ENCODE measurements around the gene BAG5.

Gene BAG5

GRCh38 chr14:103546652-103547454 lies 15.6 kb downstream of the BAG5 start:
- DNase-seq (ENCODE audit: low read depth) = no peak

- no peak for DNase-seq (ENCODE audit: low read depth)
Measured at GRCh38 chr14:103545915-103546651, 16.4 kb downstream of the BAG5 start.

DNA sequence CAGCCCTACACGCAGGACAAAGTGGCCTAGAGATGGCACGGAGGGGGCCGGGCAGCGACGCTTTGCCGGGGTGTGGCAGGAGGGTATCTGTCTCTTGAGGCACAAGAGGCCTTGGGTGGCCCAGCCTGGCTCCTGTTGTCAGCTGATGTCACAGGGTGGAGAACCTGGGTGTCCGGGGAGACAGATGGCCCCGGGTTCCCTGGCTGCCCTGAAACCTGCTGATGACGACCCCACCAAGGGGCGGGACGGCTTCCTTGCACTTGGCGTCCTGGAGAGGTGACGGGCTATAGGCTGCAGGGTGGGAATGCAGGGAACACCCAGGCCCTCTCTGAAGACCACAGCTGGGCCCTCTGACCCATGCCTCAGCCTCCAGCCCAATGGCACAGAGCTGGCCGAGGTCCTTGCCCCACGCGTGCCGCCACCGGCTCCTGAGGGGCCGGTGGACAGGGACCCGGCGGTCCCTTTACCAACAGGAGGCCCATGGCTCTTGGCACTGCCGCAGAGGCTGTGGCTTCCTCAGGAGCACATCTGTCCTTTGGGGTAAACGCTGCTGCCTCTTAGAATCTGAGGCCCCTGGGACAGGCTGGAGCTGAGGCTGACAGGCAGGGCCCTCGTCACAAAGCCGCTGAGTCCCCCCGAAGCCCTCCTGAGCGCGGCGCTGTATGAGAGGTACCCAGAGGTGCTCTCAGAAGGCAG lies 17.1 kb downstream of the BAG5 start:
- no peak for DNase-seq (ENCODE audit: low read depth)

DNA sequence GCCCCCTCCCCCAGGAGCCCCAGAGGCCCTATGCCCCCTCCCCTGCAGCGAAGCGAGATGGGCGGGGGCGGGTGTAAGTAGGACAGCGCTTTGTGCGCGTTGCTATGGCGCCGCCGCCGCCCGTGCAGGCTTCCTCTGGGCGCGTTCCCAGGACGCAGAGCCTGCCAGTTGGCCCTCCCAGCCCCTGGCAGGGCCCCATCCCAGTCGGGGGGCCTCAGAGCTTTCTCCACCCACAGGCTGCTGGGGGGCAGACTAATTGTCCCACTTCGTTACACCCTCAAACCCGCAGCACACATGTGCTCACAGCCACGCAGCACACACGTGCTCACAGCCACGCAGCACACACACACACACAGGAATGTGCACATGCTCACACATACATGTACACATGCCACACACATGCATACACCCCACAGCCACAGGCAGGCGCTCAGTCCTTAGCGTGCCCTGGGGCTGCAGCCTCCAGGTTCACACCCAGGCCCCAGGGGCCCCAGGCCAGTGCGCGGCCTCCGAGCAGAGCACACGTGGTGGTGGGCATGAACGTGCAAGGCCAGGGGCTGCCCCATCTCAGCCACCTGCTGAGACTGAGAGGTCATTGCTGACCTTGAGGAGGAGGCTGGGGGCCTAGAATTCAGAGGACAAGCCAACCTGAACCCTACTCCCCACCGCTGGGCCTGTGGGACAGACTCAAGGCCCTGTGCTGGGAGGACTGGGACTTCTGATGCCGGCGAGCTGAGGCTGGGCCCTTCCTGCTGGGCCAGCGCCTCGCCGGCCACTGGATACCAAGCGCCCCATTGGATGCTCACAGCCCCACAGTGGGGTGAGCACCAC lies 17.9 kb downstream of the BAG5 start:
- no peak for DNase-seq (ENCODE audit: low read depth)

DNA sequence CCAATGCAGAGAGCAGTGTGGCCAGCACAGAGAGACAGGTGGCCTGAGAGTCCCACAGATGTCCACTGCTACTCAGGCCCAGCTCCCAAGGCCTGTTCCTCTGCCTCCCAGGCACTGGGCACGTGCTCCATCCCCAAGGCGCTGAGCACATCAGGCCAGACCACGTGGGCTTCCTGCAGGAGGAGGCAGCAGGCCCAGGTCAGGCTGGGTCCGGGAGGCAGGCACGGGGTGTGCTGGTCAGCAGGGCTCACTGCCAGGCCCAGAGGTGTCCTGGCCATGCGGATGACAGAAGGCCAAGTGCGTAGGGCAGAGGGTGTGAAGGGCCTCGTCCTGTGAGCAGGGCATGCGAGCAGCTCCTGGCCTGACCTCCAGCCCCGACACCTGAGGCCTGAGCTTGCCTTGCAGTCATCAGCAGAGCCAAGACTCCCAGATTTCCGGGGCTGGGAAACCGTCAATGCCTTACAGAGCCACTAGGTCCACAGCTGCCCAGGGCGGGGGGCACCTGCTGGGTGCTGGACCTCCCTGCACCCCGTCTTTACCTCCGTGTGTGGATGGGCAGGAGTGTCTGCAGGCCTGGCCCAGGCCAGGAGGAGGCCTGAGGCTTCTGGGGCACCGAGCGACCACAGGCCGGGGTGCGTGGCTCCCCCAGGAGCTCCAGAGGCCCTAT lies 18.6 kb downstream of the BAG5 start:
- DNase-seq (ENCODE audit: low read depth) = no peak

DNA sequence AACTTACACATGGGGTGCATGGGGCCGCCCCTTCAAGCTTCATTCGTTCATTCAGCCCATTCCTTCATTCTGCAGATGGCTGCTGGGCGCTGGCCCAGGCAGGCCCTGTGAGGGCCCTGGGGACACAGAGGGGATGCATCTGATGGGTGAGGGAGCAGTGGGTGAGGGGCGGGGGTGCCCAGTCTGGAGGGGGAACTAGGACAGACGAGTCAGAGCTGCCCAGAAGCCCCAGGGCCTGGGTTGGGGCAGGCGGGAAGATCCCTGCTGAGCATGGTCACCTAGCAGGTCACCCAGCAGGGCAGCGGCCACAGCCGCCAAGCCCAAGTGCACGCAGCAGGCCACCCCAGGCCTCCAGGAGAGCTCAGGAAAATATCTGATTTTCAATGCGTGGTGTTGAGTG lies 19.3 kb downstream of the BAG5 start:
- DNase-seq (ENCODE audit: low read depth) = no peak

DNA sequence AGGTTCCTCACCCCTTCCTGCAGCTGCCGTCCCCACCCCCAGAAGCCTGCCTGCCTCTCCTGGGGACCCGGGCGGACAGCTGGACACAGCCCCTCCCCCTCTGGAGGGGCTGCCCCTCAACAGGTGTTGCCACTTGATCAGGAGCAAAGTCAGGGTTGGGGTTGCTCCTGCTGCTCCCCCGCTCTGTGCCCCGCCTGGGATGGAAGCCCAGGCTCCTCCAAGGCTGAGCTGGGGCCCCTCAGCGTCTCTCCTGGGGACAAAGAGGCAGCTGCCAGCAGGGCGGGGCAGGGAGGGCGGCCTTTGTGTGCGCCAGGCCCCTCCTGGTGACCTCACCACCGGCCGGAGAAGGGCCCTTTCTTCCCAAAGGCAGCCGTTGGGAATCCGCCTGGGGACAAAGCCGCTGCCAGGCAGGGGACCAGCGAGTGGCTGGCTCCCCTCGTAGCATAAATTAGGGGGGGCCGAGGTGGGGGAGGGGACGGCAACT lies 19.8 kb downstream of the BAG5 start:
- DNase-seq (ENCODE audit: low read depth) = no peak

DNA sequence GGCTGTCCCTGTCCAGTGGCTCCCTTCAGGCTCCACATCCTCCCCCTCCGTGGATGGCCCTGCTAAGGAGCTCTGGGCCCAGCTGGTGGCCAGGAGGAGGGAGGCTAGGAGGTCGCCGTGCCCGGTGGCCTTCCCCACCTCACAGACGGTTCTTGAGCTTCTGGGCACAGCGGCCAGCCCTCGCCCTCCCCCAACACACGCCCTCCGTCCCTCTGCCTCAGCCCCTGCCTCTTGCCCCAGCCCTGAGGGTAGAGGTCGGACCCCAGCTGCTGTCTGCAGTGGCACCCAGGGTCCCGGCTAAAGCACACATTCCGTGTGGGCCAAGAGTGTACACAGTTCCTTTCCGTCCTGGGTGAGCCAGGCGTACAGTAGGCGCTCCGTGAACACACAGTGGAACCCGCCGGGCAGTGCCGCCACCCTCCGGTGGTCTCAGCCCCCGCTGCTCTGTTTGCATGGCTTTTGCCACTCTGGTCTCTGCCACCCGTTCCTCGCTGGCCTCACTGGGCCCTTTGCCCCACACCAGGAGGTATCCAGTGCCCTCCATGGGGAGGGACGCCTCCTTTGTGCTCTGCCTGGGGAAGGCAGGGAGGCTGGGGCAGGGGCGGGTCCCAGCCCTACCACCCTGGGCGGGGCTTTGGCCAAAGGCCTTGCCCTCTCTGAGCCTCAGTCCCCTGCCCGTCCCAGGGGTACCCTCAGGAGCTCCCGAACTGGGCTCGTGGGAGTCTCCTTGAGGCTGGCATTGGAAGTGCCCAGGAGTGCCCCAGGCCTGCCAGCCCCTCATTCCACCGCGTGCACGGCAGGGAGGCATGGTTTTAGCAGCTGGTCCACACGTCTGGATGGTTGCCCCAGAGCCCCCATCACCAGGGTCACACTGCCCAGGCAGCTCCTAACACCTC lies 20.5 kb downstream of the BAG5 start:
- DNase-seq (ENCODE audit: low read depth) = no peak

DNA sequence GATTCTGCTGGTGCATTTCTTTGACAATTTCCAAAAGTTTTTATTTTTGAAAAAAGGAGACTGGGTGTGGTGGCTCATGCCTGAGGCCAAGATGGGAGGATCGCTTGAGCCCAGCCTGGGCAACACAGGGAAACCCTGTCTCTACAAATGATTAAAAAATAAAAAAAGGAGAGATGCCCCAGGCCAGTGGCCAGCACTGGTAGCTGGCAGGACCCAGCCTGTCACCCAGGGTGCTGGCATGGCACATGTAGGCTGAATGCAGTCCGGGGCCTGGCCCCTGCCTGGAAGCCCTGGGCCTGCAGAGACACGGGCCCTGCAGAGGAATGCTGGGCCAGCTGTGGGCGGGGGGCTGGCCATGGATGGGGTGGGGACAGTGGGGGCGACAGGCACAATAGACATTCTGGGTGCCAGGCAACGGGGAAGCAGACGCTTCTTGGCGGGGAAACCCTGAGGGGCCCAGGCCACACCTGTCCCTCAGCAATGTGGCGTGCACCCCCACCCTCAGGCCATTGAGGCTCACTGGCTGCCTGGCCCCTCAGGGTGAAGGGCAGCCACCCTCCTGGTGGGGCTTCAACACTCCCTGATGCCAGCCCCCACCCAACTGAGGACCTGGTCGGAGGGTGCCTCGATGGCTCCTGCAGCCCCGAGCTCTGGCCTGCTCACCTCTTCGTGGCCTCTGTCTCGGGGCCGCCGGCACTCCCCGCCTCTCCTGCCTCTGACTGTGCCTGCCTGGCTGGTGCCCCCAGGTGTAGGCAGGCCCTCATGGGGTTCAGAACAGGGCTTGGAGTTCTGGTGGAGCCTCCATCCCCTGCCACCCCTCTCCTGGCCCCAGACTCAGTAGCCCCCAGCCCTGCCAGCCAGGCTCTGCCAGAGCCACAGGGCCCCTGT lies 21.4 kb downstream of the BAG5 start:
- no peak for DNase-seq (ENCODE audit: low read depth)

DNA sequence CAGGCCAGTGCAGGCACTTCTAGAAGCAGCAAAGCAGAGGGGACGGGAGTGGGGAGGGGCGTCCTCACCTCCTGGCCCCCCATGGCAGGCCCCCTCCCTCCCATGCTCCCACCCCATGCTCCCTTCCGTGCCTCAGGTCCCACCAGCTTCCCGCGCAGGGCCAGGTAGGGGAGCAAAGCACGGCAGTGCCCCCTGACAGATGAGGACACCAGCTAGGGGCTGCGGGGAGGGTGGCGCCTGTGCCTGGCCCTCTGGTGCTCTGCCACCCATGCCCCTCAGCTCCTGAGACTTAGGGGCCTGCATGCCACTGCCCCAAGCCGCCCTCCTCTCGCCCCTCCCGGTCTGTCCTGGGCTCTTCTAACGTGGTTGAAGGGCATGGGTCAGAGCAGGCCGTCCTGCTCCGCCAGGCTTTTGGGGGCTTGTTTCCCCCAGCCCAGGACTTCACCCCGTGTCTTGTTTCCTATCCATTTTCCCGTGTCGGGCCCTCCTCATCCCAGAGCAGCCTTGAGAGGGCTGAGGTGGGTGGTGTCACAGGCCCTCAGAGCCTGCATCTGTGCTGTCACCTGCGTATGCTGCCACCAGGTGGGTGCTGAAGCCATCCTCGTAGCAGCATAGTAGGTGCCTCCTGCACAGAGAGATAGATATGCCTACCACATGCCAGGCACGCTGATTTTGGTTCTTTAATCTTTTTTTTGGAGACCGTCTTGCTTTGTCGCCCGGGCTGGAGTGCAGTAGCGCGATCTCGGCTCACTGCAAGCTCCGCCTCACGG lies 23.2 kb downstream of the BAG5 start:
- DNase-seq (ENCODE audit: low read depth) = no peak

DNA sequence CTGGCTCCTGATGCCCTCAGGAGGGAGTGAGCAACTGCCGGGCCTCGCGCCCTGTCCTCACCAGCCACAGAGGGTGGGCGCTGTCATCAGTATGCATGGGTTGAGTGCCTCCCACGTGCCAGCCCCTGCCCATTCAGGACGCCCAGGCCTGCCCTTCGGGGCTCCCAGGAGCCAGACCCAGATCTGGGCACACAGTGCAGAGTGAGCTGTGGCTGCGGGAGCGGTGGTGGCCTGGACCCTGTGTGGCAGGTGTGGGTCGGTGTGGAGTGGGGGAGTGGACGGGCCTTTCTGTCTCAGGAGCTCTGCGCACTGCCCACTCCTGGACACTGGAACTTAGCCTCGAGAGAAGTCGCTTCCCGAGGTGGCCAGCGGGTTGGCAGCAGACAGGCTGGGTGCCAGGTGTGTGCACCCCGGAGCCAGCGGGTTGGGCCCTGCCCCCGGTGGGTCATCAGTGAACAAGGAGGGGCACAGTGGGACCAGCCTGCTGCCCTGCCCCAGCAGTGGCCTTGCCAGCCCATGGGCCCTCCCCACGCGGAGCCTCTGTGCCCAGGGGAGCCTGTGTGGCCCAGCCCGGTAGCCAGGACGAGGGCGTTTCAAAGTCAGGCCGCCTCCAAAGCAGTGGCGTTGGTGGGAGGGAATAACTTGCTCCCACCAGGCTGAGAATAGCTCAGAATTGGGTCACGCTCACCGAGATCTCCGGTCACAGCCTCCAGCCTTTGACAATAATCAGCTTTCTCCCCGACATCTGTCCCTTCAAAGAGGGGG lies 24.0 kb downstream of the BAG5 start:
- DNase-seq (ENCODE audit: low read depth) = no peak

DNA sequence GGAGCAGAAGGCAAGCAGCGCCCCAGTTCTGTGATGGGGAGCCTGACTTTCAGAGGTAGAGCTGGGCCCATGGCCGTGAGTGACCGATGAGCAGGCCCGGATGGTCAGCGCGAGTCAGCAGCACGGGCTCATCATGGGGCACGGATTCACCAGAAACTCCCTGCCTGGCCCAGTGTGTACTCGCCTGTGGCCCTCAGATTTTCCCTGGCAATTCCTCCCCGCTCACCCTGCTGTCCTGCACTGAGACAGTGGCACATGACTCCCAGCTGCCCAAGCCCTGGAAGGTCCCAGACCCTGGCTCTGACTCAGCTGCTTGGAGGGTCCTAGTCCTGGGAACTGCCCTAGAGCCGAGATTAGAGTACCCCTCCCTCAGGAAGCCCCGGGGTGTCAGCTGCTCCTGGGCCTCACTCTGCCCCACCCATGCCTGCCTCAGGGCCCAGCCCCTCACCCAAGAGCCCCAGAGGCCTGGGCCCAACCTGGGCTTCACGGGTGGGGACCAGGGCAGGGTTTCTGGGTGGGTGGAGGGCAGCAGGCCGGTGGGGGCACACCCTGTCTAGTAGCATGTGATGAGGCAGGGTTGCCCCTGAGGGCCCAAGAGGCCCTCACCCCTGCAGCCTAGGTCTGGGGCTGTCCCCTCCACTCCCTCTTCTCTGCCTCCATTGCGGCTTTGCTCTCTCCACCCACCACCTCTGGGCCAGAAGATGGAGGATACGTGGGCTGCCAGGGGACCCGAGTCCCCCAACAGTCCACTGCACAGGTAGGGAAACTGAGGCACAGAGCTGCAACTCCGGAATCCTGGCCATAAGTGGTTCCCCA lies 25.1 kb downstream of the BAG5 start:
- no peak for DNase-seq (ENCODE audit: low read depth)

DNA sequence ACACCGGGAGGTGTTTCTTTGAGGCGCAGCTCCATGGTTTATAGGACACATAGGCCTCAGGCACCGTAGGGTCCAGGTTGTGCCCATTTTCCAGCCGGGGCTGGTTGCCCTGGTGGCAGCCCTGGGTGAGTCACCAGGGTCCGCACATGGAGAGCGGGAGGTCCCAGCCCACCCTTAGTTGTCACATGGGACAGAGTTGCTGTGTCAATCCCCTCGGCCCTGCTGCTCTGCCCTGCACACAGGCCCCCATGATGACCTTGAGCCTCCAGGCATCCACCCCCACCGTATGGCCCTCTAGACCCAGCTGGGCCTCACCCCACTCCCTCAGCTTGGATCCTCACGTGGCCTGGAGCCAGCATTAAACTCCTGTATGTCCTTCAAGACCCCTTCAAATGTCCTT lies 25.8 kb downstream of the BAG5 start:
- no peak for DNase-seq (ENCODE audit: low read depth)

DNA sequence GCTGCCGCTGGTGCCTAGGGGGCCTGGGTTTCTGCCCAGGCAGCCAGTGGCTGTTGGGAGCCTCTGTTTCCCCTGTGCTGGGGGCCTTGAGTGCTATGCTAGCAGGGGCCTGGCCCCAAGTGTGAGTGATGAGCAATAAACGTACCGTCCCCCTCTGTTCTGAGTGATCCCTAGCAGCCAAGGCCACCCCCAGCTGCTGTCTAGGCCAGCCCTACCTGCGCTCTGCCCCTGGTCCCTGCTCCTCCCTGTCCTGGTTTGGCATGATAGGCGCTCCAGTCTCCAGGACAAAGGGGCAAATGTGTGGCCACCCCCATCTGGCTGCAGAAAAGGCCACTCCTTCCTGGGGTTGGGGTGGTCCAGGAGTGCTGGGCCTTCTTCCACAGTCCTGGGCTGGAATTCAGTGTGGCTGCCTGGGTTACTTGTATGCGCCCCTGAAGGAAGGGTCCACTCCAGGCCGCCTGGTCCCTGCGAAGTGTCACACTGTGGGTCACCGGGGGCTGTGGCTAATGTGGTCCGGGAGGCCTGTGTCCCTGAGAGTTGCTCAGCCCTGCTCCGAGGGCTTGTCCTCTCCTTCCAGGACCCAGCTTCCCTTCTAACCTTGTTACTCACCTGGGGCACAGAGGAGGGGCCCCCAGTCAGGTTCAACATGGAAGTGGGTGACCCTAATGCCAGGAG lies 26.4 kb downstream of the BAG5 start:
- DNase-seq (ENCODE audit: low read depth) = no peak

DNA sequence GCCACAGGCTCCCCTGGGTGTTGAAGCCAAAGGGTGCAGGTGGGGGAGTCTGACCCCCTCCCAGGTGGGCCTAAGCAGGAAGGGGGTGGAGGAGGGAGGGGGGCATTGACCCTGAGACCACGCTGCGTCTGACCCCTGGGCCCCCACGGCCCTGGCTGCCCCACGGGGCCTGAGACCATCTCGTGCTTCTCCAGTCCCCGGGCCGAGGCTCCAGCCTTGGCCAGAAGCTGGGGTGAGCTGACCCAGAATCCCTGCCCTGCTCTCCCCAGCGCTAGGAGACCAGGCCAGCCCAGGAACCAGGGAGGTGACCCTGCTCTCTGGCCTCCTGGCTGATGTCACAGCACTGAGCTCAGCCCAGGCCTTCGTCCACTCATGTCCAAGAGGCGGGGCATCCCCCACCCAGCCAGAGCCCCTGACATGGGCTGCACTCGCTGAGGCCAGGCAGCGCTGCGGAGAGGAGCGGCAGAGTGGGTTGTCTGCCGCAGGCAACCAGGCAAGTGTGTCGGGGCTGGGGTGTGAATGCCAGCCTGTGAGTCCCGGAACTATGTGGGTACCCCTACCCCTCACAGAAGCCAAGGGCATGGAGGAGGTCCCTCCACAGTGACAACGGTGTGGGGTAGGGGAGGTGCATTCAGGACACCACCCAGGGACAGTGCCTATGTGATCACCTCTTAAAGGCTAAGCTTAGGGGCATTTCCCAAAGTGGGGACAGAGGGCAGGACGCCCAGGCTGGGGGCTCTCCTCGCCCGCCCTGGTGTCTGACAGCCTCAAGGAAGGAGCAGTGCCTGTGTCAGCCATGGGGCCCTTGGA lies 27.2 kb downstream of the BAG5 start:
- DNase-seq (ENCODE audit: low read depth) = no peak
